Osteoblast (primary cell): ENCODE measurements around the gene ABCA4. TPM values are rescaled to one million over a fixed set of nuclear protein-coding genes. Genes with fewer than 3 reads are reported as not detected.

Experiments
- DNase-seq: peaks from one replicate; pipeline ENCODE4 v3.0.0; 2011; ENCODE audit warnings: low spot score, mixed read lengths; ENCODE audit not compliant: insufficient read length; ENCODE audit errors: missing footprints
- H2AFZ ChIP-seq: 2 replicates; pipeline ENCODE4 v1.6.0; 2011; ENCODE audit warnings: mild to moderate bottlenecking, low read length
- H3K27ac ChIP-seq: 2 replicates; pipeline ENCODE4 v1.5.1; 2011; ENCODE audit warnings: mild to moderate bottlenecking, low read depth, low read length, moderate library complexity
- H3K27me3 ChIP-seq: 2 replicates; pipeline ENCODE4 v1.6.0; 2012; ENCODE audit warnings: mild to moderate bottlenecking, control low read depth, inconsistent platforms, low read length, moderate library complexity; ENCODE audit not compliant: insufficient read depth
- H3K36me3 ChIP-seq: 2 replicates; pipeline ENCODE4 v1.5.1; 2011; ENCODE audit warnings: mild to moderate bottlenecking, low read length, control low read depth, moderate library complexity; ENCODE audit not compliant: insufficient read depth
- H3K4me1 ChIP-seq: 2 replicates; pipeline ENCODE4 v1.5.1; 2011; ENCODE audit warnings: mild to moderate bottlenecking, low read length, control low read depth, moderate library complexity; ENCODE audit not compliant: insufficient read depth
- H3K4me2 ChIP-seq: 2 replicates; pipeline ENCODE4 v1.6.0; 2011; ENCODE audit warnings: mild to moderate bottlenecking, low read length; ENCODE audit not compliant: insufficient read depth
- H3K4me3 ChIP-seq: fragments of 200-600 bp; sonication (generic); 3 replicates; pipeline ENCODE4 v1.5.1; 2012; ENCODE audit warnings: mild to moderate bottlenecking, low read length, inconsistent platforms; ENCODE audit not compliant: insufficient read depth
- H3K79me2 ChIP-seq: 2 replicates; pipeline ENCODE4 v1.6.0; 2012; ENCODE audit warnings: mild to moderate bottlenecking, low read length, control low read depth, inconsistent platforms; ENCODE audit not compliant: insufficient read depth
- H3K9me3 ChIP-seq: 2 replicates; pipeline ENCODE4 v1.5.1; 2011; ENCODE audit warnings: low read depth, low read length, control low read depth
- H4K20me1 ChIP-seq: 2 replicates; pipeline ENCODE4 v1.6.0; 2012; ENCODE audit warnings: mild to moderate bottlenecking, low read length, control low read depth; ENCODE audit not compliant: insufficient read depth
- CTCF ChIP-seq: IDR thresholded peaks from 2 replicates; pipeline ENCODE4 v1.5.1; 2011; ENCODE audit warnings: mild to moderate bottlenecking, low read depth, low read length, moderate library complexity; ENCODE audit errors: extremely low read depth
- total RNA-seq: library from RNA; depleted of rRNA; stranded (reverse); fragments of >200 nt; gene quantifications from 2 replicates; pipeline ENCODE4 v1.2.3, GENCODE V29; 2012

ABCA4 gene
- total RNA-seq, 1 donor, result 1.1 TPM

DNA sequence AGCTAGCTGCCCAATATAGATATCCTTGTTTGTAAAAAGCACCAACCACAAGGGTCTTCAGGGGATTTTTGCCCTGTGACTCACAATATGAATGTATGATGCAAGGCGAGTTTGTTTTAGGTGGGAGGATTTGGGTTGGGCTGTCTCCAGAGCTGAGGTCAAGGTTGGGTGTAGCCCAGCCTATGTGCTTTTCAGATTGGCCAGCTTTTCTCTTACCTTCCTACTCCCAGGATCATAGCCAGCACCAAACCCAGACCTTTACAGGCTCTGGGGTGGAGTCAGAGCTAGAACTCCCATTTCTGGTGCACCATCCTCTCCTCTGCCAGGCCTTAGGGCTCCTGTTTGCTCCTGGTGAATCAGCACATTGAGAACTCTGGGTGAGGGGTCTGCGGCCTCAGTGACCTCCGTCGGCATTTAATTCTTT, 156.2 kb downstream of the ABCA4 start:
- peak overlapping the region; percentile 37 for H3K4me2 ChIP-seq
- peak overlapping the region; percentile 26 for H2AFZ ChIP-seq
- H3K27me3 ChIP-seq, result no peaks in the 10 kb centered on the region
- H3K4me1 ChIP-seq, result peaks cover 49% of the 10 kb centered on the region
- no peak for DNase-seq
- H3K27ac ChIP-seq, result peak overlapping the region; percentile 63
- H3K9me3 ChIP-seq, result no peaks in the 10 kb centered on the region
- no peaks in the 10 kb centered on the region for H4K20me1 ChIP-seq
- no peak for TF ChIP-seq CTCF
- H3K4me3 ChIP-seq, result no peak overlapping the region
- H3K79me2 ChIP-seq, result no peaks in the 10 kb centered on the region
- H3K36me3 ChIP-seq, result no peaks in the 10 kb centered on the region

DNA sequence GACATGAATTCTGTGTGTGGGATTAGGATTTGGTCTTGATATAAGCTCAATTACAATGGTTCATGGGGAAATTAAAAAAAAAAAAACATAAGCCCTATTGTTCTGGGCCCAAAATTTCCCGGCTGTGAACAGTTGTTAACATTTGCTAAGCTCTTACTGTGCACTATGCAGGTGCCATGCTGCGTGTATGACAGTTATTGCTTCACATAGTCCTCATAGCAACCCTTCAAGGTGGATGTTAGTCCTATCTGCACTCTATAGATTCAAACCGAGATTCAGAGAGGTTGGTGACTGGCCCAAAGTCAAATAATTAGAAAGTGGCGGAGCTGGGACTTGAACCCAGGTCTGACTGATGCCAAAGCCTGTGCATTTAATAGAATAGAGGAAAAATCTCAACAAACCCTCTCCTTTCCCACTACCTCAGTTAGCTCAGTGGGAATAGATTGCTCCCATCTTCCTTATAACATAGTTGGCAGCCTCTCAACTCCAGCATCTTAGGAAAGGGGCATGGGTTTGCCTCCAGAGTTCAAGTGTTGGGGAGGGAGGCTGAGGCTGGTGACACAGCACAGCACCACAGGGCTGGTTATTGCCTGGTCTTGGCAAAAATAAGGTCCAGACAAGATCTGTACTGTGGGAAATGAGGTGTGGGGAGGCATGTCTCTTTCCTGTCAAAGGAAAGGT, 156.7 kb downstream of the ABCA4 start:
- Histone ChIP-seq H3K4me1 (peaks cover 45% of the 10 kb centered on the region), H3K9me3 (no peaks in the 10 kb centered on the region), H3K79me2 (no peaks in the 10 kb centered on the region), H4K20me1 (no peaks in the 10 kb centered on the region), H3K27me3 (no peaks in the 10 kb centered on the region), H3K27ac (peak overlapping the region; percentile 63), H3K36me3 (no peaks in the 10 kb centered on the region), H3K4me3 (no peak overlapping the region), H2AFZ (peak overlapping the region; percentile 33), H3K4me2 (peak overlapping the region; percentile 46)
- DNase-seq, result no peak
- no peak for TF ChIP-seq CTCF

GRCh38 chr1:93963585-93963984, 157.4 kb downstream of the ABCA4 start:
- TF ChIP-seq CTCF, result no peak
- peak overlapping the region; percentile 63 for H3K27ac ChIP-seq
- H3K27me3 ChIP-seq, result no peaks in the 10 kb centered on the region

GRCh38 chr1:93961906-93962305, 159.0 kb downstream of the ABCA4 start:
- Histone ChIP-seq H3K4me2 (no peak overlapping the region), H3K79me2 (no peaks in the 10 kb centered on the region), H3K27me3 (no peaks in the 10 kb centered on the region), H3K4me3 (no peak overlapping the region), H3K4me1 (peaks cover 35% of the 10 kb centered on the region), H3K9me3 (no peaks in the 10 kb centered on the region), H3K36me3 (no peaks in the 10 kb centered on the region), H2AFZ (no peak overlapping the region), H4K20me1 (no peaks in the 10 kb centered on the region), H3K27ac (no peak overlapping the region)
- DNase-seq, result no peak
- no peak for TF ChIP-seq CTCF

More at GRCh38 chr1:93963585-93963984, 157.4 kb downstream of the ABCA4 start:
- H3K4me1 ChIP-seq, result peaks cover 40% of the 10 kb centered on the region
- H3K9me3 ChIP-seq, result no peaks in the 10 kb centered on the region
- DNase-seq, result no peak
- H2AFZ ChIP-seq, result peak overlapping the region; percentile 33
- H3K4me2 ChIP-seq, result peak overlapping the region; percentile 46
- H4K20me1 ChIP-seq, result no peaks in the 10 kb centered on the region
- H3K36me3 ChIP-seq, result no peaks in the 10 kb centered on the region
- H3K4me3 ChIP-seq, result no peak overlapping the region
- H3K79me2 ChIP-seq, result no peaks in the 10 kb centered on the region
